Breast epithelium (tissue), 3 donors: ENCODE results near the gene P2RY14.

Experiments
- POLR2A ChIP-seq: fragments of 450-650 bp; IDR thresholded peaks from one replicate; pipeline ENCODE4 v1.6.1; 2016; ENCODE audit warnings: antibody characterized with exemption, mild to moderate bottlenecking, moderate library complexity
- POLR2AphosphoS5 ChIP-seq, 3 donors: sonication (generic); formaldehyde crosslinking; IDR thresholded peaks; one replicate each; pipeline ENCODE4 v1.6.1; 2017; ENCODE audit warnings: antibody characterized with exemption in 3 of 3

DNA sequence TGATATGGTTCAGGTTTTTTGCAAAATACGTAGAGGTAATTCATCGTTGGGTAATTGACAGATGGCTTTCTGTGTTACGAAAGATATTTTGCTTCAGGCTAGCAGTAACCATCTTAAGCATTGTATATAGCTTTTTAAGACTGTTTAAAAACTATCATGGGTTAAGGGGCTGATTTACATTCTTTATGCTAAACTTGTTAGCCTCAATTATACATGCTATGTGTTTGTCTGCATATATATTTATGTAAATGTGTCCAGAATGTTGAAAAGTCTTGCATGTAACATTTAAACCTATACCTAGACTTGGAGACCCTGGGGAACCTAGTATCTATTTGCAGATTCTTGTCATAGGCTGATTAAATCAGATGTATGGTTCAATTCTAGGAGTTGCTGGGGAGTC is 11.1 kb upstream of the P2RY14 start:
- TF ChIP-seq POLR2A = no peak
- TF ChIP-seq POLR2AphosphoS5 (IDR thresholded peaks at IDR 0.05) = no peak
